ENCODE results near the gene HOXB3. TPM values are rescaled to one million over a fixed set of nuclear protein-coding genes. Genes with fewer than 3 reads are reported as not detected.

Gene HOXB3
- total RNA-seq, 1 donor from 2014 or later, result not detected

GRCh38 chr17:48551214-48551555 is 38.9 kb downstream of the HOXB3 start:
- no peak overlapping the region for H3K4me3 ChIP-seq (ENCODE audit: insufficient read depth, low read depth, low read length)
- peaks cover 58% of the 10 kb centered on the region for H3K27me3 ChIP-seq (ENCODE audit: insufficient read depth, low read length)
- TF ChIP-seq EZH2 (IDR thresholded peaks at IDR 0.05; ENCODE audit: insufficient read depth, low read length) (peak; percentile 40), CTCF (IDR thresholded peaks at IDR 0.05; ENCODE audit: insufficient read depth, low read depth, low read length) (no peak)
- Mint-ChIP-seq H3K36me3 (ENCODE audit: low read depth, unreplicated experiment) (peaks cover 3% of the 10 kb centered on the region), H3K27me3 (ENCODE audit: low read depth, unreplicated experiment) (peaks cover 83% of the 10 kb centered on the region), H3K4me3 (ENCODE audit: unreplicated experiment) (no peak overlapping the region), H3K4me1 (ENCODE audit: low read depth, unreplicated experiment) (peaks cover 2% of the 10 kb centered on the region), H3K27ac (ENCODE audit: unreplicated experiment) (no peak overlapping the region), H3K9me3 (ENCODE audit: unreplicated experiment) (peaks cover 10% of the 10 kb centered on the region)
- H3K4me1 ChIP-seq (ENCODE audit: insufficient read depth, low read length), result peaks cover 37% of the 10 kb centered on the region
- H4K20me1 ChIP-seq (ENCODE audit: insufficient read depth, low read length), result no peaks in the 10 kb centered on the region
- peak overlapping the region; percentile 63 for H3K9ac ChIP-seq (ENCODE audit: low read length)
- peak overlapping the region; percentile 70 for H3K27ac ChIP-seq (ENCODE audit: low read depth, low read length)
- H3K79me2 ChIP-seq (ENCODE audit: insufficient read depth, low read length), result peaks cover 72% of the 10 kb centered on the region
- H3K9me3 ChIP-seq (ENCODE audit: insufficient read depth, low read depth, low read length), result no peaks in the 10 kb centered on the region
- FAIRE-seq, result no peak
- DNase-seq (ENCODE audit: low read depth), result peak; percentile 29
- H3K4me2 ChIP-seq (ENCODE audit: low read length), result peak overlapping the region; percentile 71
- no peak overlapping the region for H2AFZ ChIP-seq (ENCODE audit: low read depth, low read length)
- H3K36me3 ChIP-seq (ENCODE audit: insufficient read depth, low read length), result no peaks in the 10 kb centered on the region

GRCh38 chr17:48550502-48551213 is 39.4 kb downstream of the HOXB3 start:
- H4K20me1 ChIP-seq (ENCODE audit: insufficient read depth, low read length), result no peaks in the 10 kb centered on the region
- H3K4me3 ChIP-seq (ENCODE audit: insufficient read depth, low read depth, low read length), result peak overlapping the region; percentile 31
- peaks cover 83% of the 10 kb centered on the region for H3K27me3 Mint-ChIP-seq (ENCODE audit: low read depth, unreplicated experiment)
- peaks cover 10% of the 10 kb centered on the region for H3K9me3 Mint-ChIP-seq (ENCODE audit: unreplicated experiment)
- H3K4me1 Mint-ChIP-seq (ENCODE audit: low read depth, unreplicated experiment), result peaks cover 2% of the 10 kb centered on the region
- peaks cover 34% of the 10 kb centered on the region for H3K4me1 ChIP-seq (ENCODE audit: insufficient read depth, low read length)
- DNase-seq (ENCODE audit: low read depth) (peak; percentile 18), FAIRE-seq (no peak)
- H3K4me3 Mint-ChIP-seq (ENCODE audit: unreplicated experiment), result no peak overlapping the region
- peak overlapping the region; percentile 71 for H3K4me2 ChIP-seq (ENCODE audit: low read length)
- peaks cover 3% of the 10 kb centered on the region for H3K36me3 Mint-ChIP-seq (ENCODE audit: low read depth, unreplicated experiment)
- H2AFZ ChIP-seq (ENCODE audit: low read depth, low read length), result no peak overlapping the region
- no peak overlapping the region for H3K27ac Mint-ChIP-seq (ENCODE audit: unreplicated experiment)
- peaks cover 72% of the 10 kb centered on the region for H3K79me2 ChIP-seq (ENCODE audit: insufficient read depth, low read length)
- H3K36me3 ChIP-seq (ENCODE audit: insufficient read depth, low read length), result no peaks in the 10 kb centered on the region
- no peaks in the 10 kb centered on the region for H3K9me3 ChIP-seq (ENCODE audit: insufficient read depth, low read depth, low read length)
- H3K27ac ChIP-seq (ENCODE audit: low read depth, low read length), result peak overlapping the region; percentile 74
- TF ChIP-seq CTCF (IDR thresholded peaks at IDR 0.05; ENCODE audit: insufficient read depth, low read depth, low read length) (no peak), EZH2 (IDR thresholded peaks at IDR 0.05; ENCODE audit: insufficient read depth, low read length) (peak; percentile 29)
- H3K27me3 ChIP-seq (ENCODE audit: insufficient read depth, low read length), result peaks cover 54% of the 10 kb centered on the region
- peak overlapping the region; percentile 74 for H3K9ac ChIP-seq (ENCODE audit: low read length)

- Mint-ChIP-seq H3K27ac (ENCODE audit: unreplicated experiment) (peak overlapping the region; percentile 18), H3K4me3 (ENCODE audit: unreplicated experiment) (no peak overlapping the region), H3K27me3 (ENCODE audit: low read depth, unreplicated experiment) (peaks cover 85% of the 10 kb centered on the region), H3K9me3 (ENCODE audit: unreplicated experiment) (peaks cover 10% of the 10 kb centered on the region), H3K4me1 (ENCODE audit: low read depth, unreplicated experiment) (no peaks in the 10 kb centered on the region), H3K36me3 (ENCODE audit: low read depth, unreplicated experiment) (peaks cover 3% of the 10 kb centered on the region)
- H3K27ac ChIP-seq (ENCODE audit: low read depth, low read length), result peak overlapping the region; percentile 74
- H3K9ac ChIP-seq (ENCODE audit: low read length), result peak overlapping the region; percentile 74
- peak overlapping the region; percentile 31 for H3K4me3 ChIP-seq (ENCODE audit: insufficient read depth, low read depth, low read length)
- no peak overlapping the region for H2AFZ ChIP-seq (ENCODE audit: low read depth, low read length)
- H4K20me1 ChIP-seq (ENCODE audit: insufficient read depth, low read length), result no peaks in the 10 kb centered on the region
- FAIRE-seq (no peak), DNase-seq (ENCODE audit: low read depth) (peak; percentile 66)
- no peaks in the 10 kb centered on the region for H3K9me3 ChIP-seq (ENCODE audit: insufficient read depth, low read depth, low read length)
- TF ChIP-seq EZH2 (IDR thresholded peaks at IDR 0.05; ENCODE audit: insufficient read depth, low read length), result no peak
- peak; percentile 11 for TF ChIP-seq CTCF (IDR thresholded peaks at IDR 0.05; ENCODE audit: insufficient read depth, low read depth, low read length)
- peaks cover 75% of the 10 kb centered on the region for H3K79me2 ChIP-seq (ENCODE audit: insufficient read depth, low read length)
- H3K27me3 ChIP-seq (ENCODE audit: insufficient read depth, low read length), result peaks cover 60% of the 10 kb centered on the region
- peaks cover 40% of the 10 kb centered on the region for H3K4me1 ChIP-seq (ENCODE audit: insufficient read depth, low read length)
- no peaks in the 10 kb centered on the region for H3K36me3 ChIP-seq (ENCODE audit: insufficient read depth, low read length)
- peak overlapping the region; percentile 71 for H3K4me2 ChIP-seq (ENCODE audit: low read length)
These were observed 40.0 kb downstream of the HOXB3 start for GRCh38 chr17:48549914-48550501.

Data from astrocyte (in vitro differentiated cells and primary cell).